GM12865 (cell line): ENCODE data around the gene EGFR.

Experiments used
- DNase-seq: peaks from one replicate; pipeline ENCODE4 v3.0.0; 2010; ENCODE audit warnings: low read depth
- H3K4me3 ChIP-seq: 2 replicates; pipeline ENCODE4 v1.5.1; 2011; ENCODE audit warnings: mild to moderate bottlenecking, low read depth, low read length, control low read depth
- CTCF ChIP-seq: IDR thresholded peaks from 2 replicates; pipeline ENCODE4 v1.5.1; 2011; ENCODE audit warnings: low read length, control low read depth, low read depth, inconsistent platforms; ENCODE audit not compliant: insufficient read depth; ENCODE audit errors: missing control alignments

EGFR gene

GRCh38 chr7:55020466-55020871 lies 1.7 kb downstream of the EGFR start:
- no peak overlapping the region for H3K4me3 ChIP-seq
- no peak for TF ChIP-seq CTCF
- no peak for DNase-seq

DNA sequence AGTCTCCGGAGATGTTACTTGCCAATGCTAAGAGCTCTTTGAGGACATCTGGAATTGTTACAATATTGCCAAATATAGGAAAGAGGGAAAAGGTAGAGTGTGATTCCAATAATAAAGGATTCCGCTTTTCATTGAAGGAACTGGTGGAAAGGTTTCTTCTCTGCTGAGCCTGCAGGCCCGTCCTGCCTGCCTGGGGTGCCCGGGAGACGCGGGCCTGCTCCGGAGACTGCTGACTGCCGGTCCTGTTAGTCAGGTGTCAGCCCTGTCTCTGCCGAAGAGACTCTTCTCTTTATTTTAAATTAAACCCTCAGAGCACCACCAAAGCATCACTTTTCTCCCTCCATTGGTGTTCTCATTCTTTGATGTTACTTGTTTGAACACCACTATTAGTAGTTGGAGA lies 2.2 kb downstream of the EGFR start:
- DNase-seq: no peak
- TF ChIP-seq CTCF: no peak
- H3K4me3 ChIP-seq: no peak overlapping the region

DNA sequence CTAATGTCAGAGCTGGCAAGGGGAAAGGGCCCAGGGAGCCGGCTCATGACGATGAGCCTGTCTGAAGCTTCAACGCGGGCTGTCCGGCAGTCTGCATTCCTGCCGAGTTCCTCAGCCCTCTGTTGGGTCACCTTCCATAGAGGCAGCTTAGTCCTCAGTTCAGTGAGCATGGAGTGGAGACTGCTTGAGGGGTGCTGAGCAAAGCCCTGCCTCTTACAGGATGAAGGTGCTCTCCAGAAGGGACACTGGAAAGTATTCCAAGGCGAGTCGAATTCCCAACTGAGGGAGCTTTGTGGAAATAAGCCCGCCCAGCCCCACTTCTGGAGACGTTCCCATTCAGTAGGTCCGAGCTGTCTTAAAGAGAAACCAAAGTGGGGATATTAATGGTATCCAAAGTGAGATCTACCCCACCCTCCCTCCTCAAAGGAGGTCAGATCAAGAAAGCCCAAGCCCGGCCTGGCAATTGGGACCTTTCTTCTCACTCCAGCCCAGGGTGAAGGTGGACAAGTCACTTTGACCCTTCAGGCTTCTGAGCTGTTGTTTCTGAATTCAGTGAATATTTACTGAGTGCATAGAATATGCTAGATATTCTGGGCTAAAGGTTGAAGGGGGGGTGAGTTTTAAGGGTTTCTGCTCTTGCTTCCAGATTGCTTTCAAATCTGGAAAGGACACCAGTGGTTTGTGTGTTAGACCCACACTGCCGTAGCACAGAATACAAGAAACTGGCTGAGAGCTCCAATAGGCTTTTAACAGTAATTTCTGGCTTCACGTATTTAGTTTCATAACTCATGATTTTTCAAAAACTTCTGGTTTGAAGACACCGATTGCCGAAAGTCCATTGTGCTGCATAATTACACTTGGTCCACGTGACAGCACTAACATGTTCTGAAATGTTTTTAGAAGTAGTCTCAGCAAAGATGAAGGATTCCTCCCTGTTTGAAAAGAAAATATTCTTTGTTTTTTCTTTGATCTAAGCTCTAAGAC lies 3.5 kb downstream of the EGFR start:
- DNase-seq: no peak
- TF ChIP-seq CTCF: no peak
- H3K4me3 ChIP-seq: no peak overlapping the region

- no peak overlapping the region for H3K4me3 ChIP-seq
- no peak for TF ChIP-seq CTCF
- no peak for DNase-seq
These were observed 5.2 kb downstream of the EGFR start for GRCh38 chr7:55023841-55024505.

DNA sequence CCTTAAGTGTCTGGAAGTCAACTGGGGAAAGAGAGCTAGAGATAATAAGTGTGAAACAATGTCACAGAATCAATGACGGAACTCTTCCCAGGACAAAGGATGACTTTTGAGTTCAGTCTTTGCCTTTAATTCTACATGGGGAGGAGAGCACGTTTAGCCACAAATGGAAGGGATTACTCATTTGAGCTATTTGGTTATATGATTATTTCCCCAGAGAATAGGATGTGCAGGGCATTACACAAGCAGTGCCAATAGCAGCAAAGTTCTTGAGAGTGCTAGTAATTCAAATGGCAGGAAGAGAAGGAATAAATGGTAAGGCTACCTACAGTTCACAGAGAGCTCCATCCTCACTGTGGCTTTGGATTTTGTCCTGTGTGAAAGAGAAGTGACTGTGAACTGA lies 6.0 kb downstream of the EGFR start:
- no peak for TF ChIP-seq CTCF
- H3K4me3 ChIP-seq: no peak overlapping the region
- no peak for DNase-seq

- H3K4me3 ChIP-seq: no peak overlapping the region
- DNase-seq: no peak
- TF ChIP-seq CTCF: no peak
These were observed 7.4 kb downstream of the EGFR start for GRCh38 chr7:55026086-55026790.
